Vagina (tissue), 2 donors: ENCODE results near the gene AUH.

Experiments used
- CTCF ChIP-seq, 3 experiments: fragments of 450-650 bp in 2 of 3; fragments of 200-600 bp in 1 of 3; sonication (generic) in 1 of 3; IDR thresholded peaks; one replicate each; pipeline ENCODE4 v1.5.1; 2017 to 2019; ENCODE audit warnings: antibody characterized with exemption in 3 of 3, mild to moderate bottlenecking in 2 of 3, moderate library complexity in 2 of 3
- POLR2A ChIP-seq, 2 donors: fragments of 450-650 bp; IDR thresholded peaks; one replicate each; pipeline ENCODE4 v1.6.1; 2017; ENCODE audit warnings: antibody characterized with exemption in 2 of 2, mild to moderate bottlenecking in 2 of 2, moderate library complexity in 2 of 2
- POLR2AphosphoS5 ChIP-seq, 2 donors: sonication (generic); formaldehyde crosslinking; IDR thresholded peaks; one replicate each; pipeline ENCODE4 v1.9.0; 2017; ENCODE audit warnings: antibody characterized with exemption in 2 of 2, mild to moderate bottlenecking in 2 of 2, low read depth in 1 of 2; ENCODE audit not compliant: insufficient read depth in 1 of 2

GRCh38 chr9:91222457-91222856 lies 139.3 kb downstream of the AUH start:
- TF ChIP-seq POLR2A (IDR thresholded peaks at IDR 0.05) = no peak
- TF ChIP-seq POLR2AphosphoS5 (IDR thresholded peaks at IDR 0.05; ENCODE audit: insufficient read depth in 1 of 2, low read depth in 1 of 2) = no peak
- TF ChIP-seq CTCF (IDR thresholded peaks at IDR 0.05) = no peak
